Endothelial cell of umbilical vein (primary cell): ENCODE measurements around the gene SDC3. TPM values are rescaled to one million over a fixed set of nuclear protein-coding genes. Genes with fewer than 3 reads are reported as not detected.

Experiments
- BruUV-seq: library from RNA; stranded (reverse); fragments of 400-500 nt; replicated peaks from 2 replicates; lab custom pipeline; 2021; lab: Mats Ljungman, UMichigan
- CTCF ChIA-PET: fragments of 300-600, 350-600 bp; sonication (Branson Sonifier 250); formaldehyde crosslinking; loops from one replicate; lab custom pipeline; 2021; ENCODE audit warnings: antibody characterized with exemption, inconsistent platforms; lab: Charles Lee
- POLR2A ChIA-PET: fragments of 300-600, 350-600 bp; sonication (Branson Sonifier 250); formaldehyde crosslinking; loops from one replicate; lab custom pipeline; 2021; ENCODE audit warnings: antibody characterized with exemption, inconsistent platforms; lab: Charles Lee
- DNase-seq: peaks from one replicate; pipeline ENCODE4 v3.0.0-alpha.2; 2011; ENCODE audit warnings: low read depth, low spot score
- FAIRE-seq: peaks from 2 replicates; lab custom pipeline; 2011; peaks lifted over from hg19 to GRCh38; lab: Jason Lieb, UNC
- H2AFZ ChIP-seq: 2 replicates; pipeline ENCODE4 v1.6.0; 2012; ENCODE audit warnings: low read depth, low read length, control low read depth, inconsistent platforms
- H3K27ac ChIP-seq: 2 replicates; pipeline ENCODE4 v1.5.1; 2011; ENCODE audit warnings: low read depth, mild to moderate bottlenecking, control low read depth, low read length, moderate library complexity; ENCODE audit not compliant: insufficient read depth
- H3K27me3 ChIP-seq, 2 experiments: 2 replicates each; pipeline versions ENCODE4 v1.6.0 to v1.6.1; 2011; ENCODE audit warnings: low read length in 2 of 2, mixed read lengths in 1 of 2; ENCODE audit not compliant: control insufficient read depth in 2 of 2, insufficient read depth in 2 of 2
- H3K36me3 ChIP-seq, 2 experiments: 2 replicates in 1 of 2; 3 replicates in 1 of 2; pipeline ENCODE4 v1.5.1; 2011; ENCODE audit warnings: low read length in 2 of 2, mild to moderate bottlenecking in 1 of 2, moderate library complexity in 1 of 2; ENCODE audit not compliant: control insufficient read depth in 2 of 2, insufficient read depth in 2 of 2; ENCODE audit errors: extremely low read depth in 1 of 2
- H3K4me1 ChIP-seq: 3 replicates; pipeline ENCODE4 v1.5.1; 2011; ENCODE audit warnings: mild to moderate bottlenecking, low read length; ENCODE audit not compliant: control insufficient read depth, insufficient read depth; ENCODE audit errors: extremely low read depth
- H3K4me2 ChIP-seq: 2 replicates; pipeline ENCODE4 v1.6.1; 2011; ENCODE audit warnings: low read length, control low read depth, mixed read lengths; ENCODE audit not compliant: insufficient read depth
- H3K4me3 ChIP-seq, 3 experiments: fragments of 200-600 bp in 1 of 3; sonication (generic), shearing (Covaris generic) in 1 of 3; replicated peaks in 1 of 3; 2 replicates each; pipeline ENCODE4 v1.5.1; 2011 to 2016; ENCODE audit warnings: control low read depth in 3 of 3, low read length in 3 of 3, mild to moderate bottlenecking in 2 of 3, inconsistent platforms in 1 of 3, low read depth in 1 of 3, moderate library complexity in 1 of 3; ENCODE audit not compliant: insufficient read depth in 1 of 3
- H3K79me2 ChIP-seq: 2 replicates; pipeline ENCODE4 v1.6.0; 2012; ENCODE audit warnings: low read length, inconsistent platforms; ENCODE audit not compliant: control insufficient read depth, insufficient read depth
- H3K9ac ChIP-seq: replicated peaks from 2 replicates; pipeline ENCODE3; 2011; ENCODE audit warnings: low read length, control low read depth; ENCODE audit not compliant: insufficient read depth; ENCODE audit errors: extremely low read depth
- H3K9me1 ChIP-seq: replicated peaks from 3 replicates; pipeline ENCODE4 v1.6.0; 2011; ENCODE audit warnings: mild to moderate bottlenecking, low read length; ENCODE audit not compliant: control insufficient read depth, insufficient read depth; ENCODE audit errors: extremely low read depth
- H3K9me3 ChIP-seq: replicated peaks from 2 replicates; pipeline ENCODE4 v1.5.1; 2012; ENCODE audit warnings: low read length, inconsistent platforms; ENCODE audit not compliant: control insufficient read depth, insufficient read depth
- H4K20me1 ChIP-seq: replicated peaks from 2 replicates; pipeline ENCODE3; 2011; ENCODE audit warnings: mild to moderate bottlenecking, low read length; ENCODE audit not compliant: control insufficient read depth, insufficient read depth; ENCODE audit errors: extremely low read depth
- CTCF ChIP-seq, 2 donors: IDR thresholded peaks; 1 replicate in 1 of 2; 2 replicates in 1 of 2; pipeline ENCODE4 v1.5.1; 2011; ENCODE audit warnings: low read length in 2 of 2, mild to moderate bottlenecking in 2 of 2, moderate library complexity in 2 of 2, control low read depth in 1 of 2, inconsistent platforms in 1 of 2, low read depth in 1 of 2; ENCODE audit not compliant: insufficient read depth in 1 of 2; ENCODE audit errors: extremely low read depth in 1 of 2
- EZH2 ChIP-seq: IDR thresholded peaks from 2 replicates; pipeline ENCODE4 v1.6.1; 2012; ENCODE audit warnings: borderline replicate concordance, low read depth, mild to moderate bottlenecking, moderate library complexity, low read length, inconsistent platforms; ENCODE audit not compliant: severe bottlenecking
- FOS ChIP-seq: IDR thresholded peaks from 2 replicates; pipeline ENCODE4 v1.6.1; 2011; ENCODE audit warnings: mild to moderate bottlenecking, low read length, moderate library complexity, borderline replicate concordance; ENCODE audit not compliant: insufficient read depth
- GATA2 ChIP-seq: IDR thresholded peaks from 2 replicates; pipeline ENCODE4 v1.7.0; 2011; ENCODE audit warnings: low read depth, mild to moderate bottlenecking, moderate library complexity, mixed read lengths, low read length; ENCODE audit not compliant: insufficient read length, insufficient read depth
- JUN ChIP-seq: IDR thresholded peaks from 2 replicates; pipeline ENCODE4 v1.6.1; 2011; ENCODE audit warnings: borderline replicate concordance, low read depth; ENCODE audit not compliant: insufficient read length, insufficient read depth
- MAX ChIP-seq: IDR thresholded peaks from 2 replicates; pipeline ENCODE4 v1.6.1; 2011; ENCODE audit not compliant: insufficient read depth, insufficient read length
- MYC ChIP-seq: IDR thresholded peaks from one replicate; pipeline ENCODE4 v1.6.1; 2011; ENCODE audit warnings: mild to moderate bottlenecking, low read depth, low read length
- POLR2A ChIP-seq: IDR thresholded peaks from 2 replicates; pipeline ENCODE4 v1.6.1; 2012; ENCODE audit warnings: low read depth, mild to moderate bottlenecking, control low read depth, low read length
- POLR2AphosphoS5 ChIP-seq: IDR thresholded peaks from 2 replicates; pipeline ENCODE4 v1.6.1; 2012; ENCODE audit warnings: low read depth, mild to moderate bottlenecking, control low read depth, low read length, moderate library complexity; ENCODE audit not compliant: insufficient read depth
- dilution Hi-C: fragments of 300-500 bp; cut with MboI; formaldehyde crosslinking; loops from one replicate; pipeline ENCODE4 v1.15.0; 2019; ENCODE audit warnings: low sequenced_read_pairs; ENCODE audit not compliant: extremely low pct_ligation_motif_present
- intact Hi-C: fragments of 100-400 bp; cut with micrococcal nuclease; formaldehyde crosslinking; loops from one replicate; pipeline ENCODE4 v1.10.0; 2022
- polyA plus RNA-seq, 4 experiments: library from polyadenylated mRNA; depleted of rRNA in 3 of 4; stranded (reverse) in 3 of 4; unstranded in 1 of 4; fragments of >200 nt; gene quantifications; 2 replicates each; pipeline versions ENCODE4 v1.2.1 to v1.2.3, GENCODE V29; 2011 to 2012; ENCODE audit warnings: missing spikeins in 1 of 4
- total RNA-seq: library from RNA; stranded (reverse); gene quantifications from 2 replicates; pipeline ENCODE4 v1.2.3, GENCODE V29; 2021

SDC3 gene
- total and polyA plus RNA-seq, 2 donors (not counting 3 experiments of a cell fraction or from before 2014, with no cell fraction given): 7.1 to 25.9 TPM

- BruUV-seq: no TSS peak
- Histone ChIP-seq H3K4me2 (no peak overlapping the region), H3K36me3 (no peaks in the 10 kb centered on the region), H3K9me3 (no peaks in the 10 kb centered on the region), H4K20me1 (no peaks in the 10 kb centered on the region), H3K9me1 (no peaks in the 10 kb centered on the region), H3K9ac (no peak overlapping the region), H3K4me1 (peaks cover 12% of the 10 kb centered on the region), H3K79me2 (no peaks in the 10 kb centered on the region), H2AFZ (no peak overlapping the region), H3K4me3 (no peak overlapping the region), H3K27ac (no peak overlapping the region), H3K27me3 (peaks cover 59 to 65% of the 10 kb centered on the region in 2 experiments)
- DNase-seq: no peak
- FAIRE-seq: no peak
- intact Hi-C loops: no loop called here
- dilution Hi-C loops: no loop called here
- POLR2A ChIA-PET: no interaction called here
- TF ChIP-seq JUN (no peak), MAX (no peak)
- CTCF ChIA-PET: interaction anchor here (1.1 to 2.2 kb wide), 3 partner anchors 9 to 36 kb away, joined by 3 to 8 read pairs (median 5); no protein-coding TSS in a partner anchor
Measured at GRCh38 chr1:30837653-30838052, 70.9 kb downstream of the SDC3 start.

GRCh38 chr1:30834253-30834652 lies 74.3 kb downstream of the SDC3 start:
- no peaks in the 10 kb centered on the region for H3K4me1 ChIP-seq
- no peaks in the 10 kb centered on the region for H3K79me2 ChIP-seq
- no peaks in the 10 kb centered on the region for H3K9me1 ChIP-seq
- no peak overlapping the region for H2AFZ ChIP-seq
- no peak for DNase-seq
- dilution Hi-C loops: no loop called here
- H3K9me3 ChIP-seq: no peaks in the 10 kb centered on the region
- no TSS peak for BruUV-seq
- no peak overlapping the region for H3K9ac ChIP-seq
- no peaks in the 10 kb centered on the region for H4K20me1 ChIP-seq
- no peak for FAIRE-seq
- no peak overlapping the region for H3K27ac ChIP-seq
- CTCF ChIA-PET: no interaction called here
- TF ChIP-seq JUN (no peak), POLR2A (no peak), CTCF (IDR thresholded peaks at IDR 0.05; ENCODE audit: extremely low read depth in 1 of 2, insufficient read depth in 1 of 2, low read depth in 1 of 2, low read length in 2 of 2) (no peak), EZH2 (no peak), MYC (no peak), FOS (no peak), MAX (no peak), GATA2 (no peak), POLR2AphosphoS5 (no peak)
- H3K4me2 ChIP-seq: no peak overlapping the region
- peaks cover 55 to 62% of the 10 kb centered on the region in 2 experiments for H3K27me3 ChIP-seq
- no peaks in the 10 kb centered on the region for H3K36me3 ChIP-seq
- intact Hi-C loops: no loop called here
- no peak overlapping the region for H3K4me3 ChIP-seq
- POLR2A ChIA-PET: no interaction called here
